WERI-Rb-1 (cell line): ENCODE measurements around the gene MFAP1.

Source experiments
- DNase-seq: peaks from one replicate; pipeline ENCODE4 v3.0.0-alpha.2; 2020
- H3K27ac ChIP-seq: fragments of 250-450 bp; sonication (Bioruptor Pico); 2 replicates; pipeline ENCODE4 v1.5.1; 2020; ENCODE audit warnings: mild to moderate bottlenecking, moderate library complexity
- H3K27me3 ChIP-seq: fragments of 250-450 bp; sonication (Bioruptor Pico); 2 replicates; pipeline ENCODE4 v1.5.1; 2021; ENCODE audit warnings: mild to moderate bottlenecking, low read depth, moderate library complexity; ENCODE audit not compliant: insufficient read depth, severe bottlenecking
- H3K36me3 ChIP-seq: fragments of 250-450 bp; sonication (Bioruptor Pico); 2 replicates; pipeline ENCODE4 v1.5.1; 2020; ENCODE audit warnings: mild to moderate bottlenecking, moderate library complexity
- H3K4me3 ChIP-seq: 2 replicates; pipeline ENCODE4 v1.5.1; 2011; ENCODE audit warnings: low read depth, mild to moderate bottlenecking, control low read depth, low read length
- H3K9me3 ChIP-seq: fragments of 250-450 bp; sonication (Bioruptor Pico); 2 replicates; pipeline ENCODE4 v1.5.1; 2021; ENCODE audit warnings: mild to moderate bottlenecking, moderate library complexity; ENCODE audit not compliant: severe bottlenecking
- CTCF ChIP-seq: IDR thresholded peaks from 2 replicates; pipeline ENCODE4 v1.5.1; 2011; ENCODE audit warnings: low read depth, mild to moderate bottlenecking, control low read depth, inconsistent platforms, low read length

MFAP1 gene

GRCh38 chr15:43795197-43795596 is 29.3 kb downstream of the MFAP1 start:
- Histone ChIP-seq H3K36me3 (peaks cover 59% of the 10 kb centered on the region), H3K9me3 (peaks cover 5% of the 10 kb centered on the region), H3K27ac (peak overlapping the region; percentile 95), H3K4me3 (no peak overlapping the region), H3K27me3 (no peaks in the 10 kb centered on the region)
- DNase-seq = no peak
- no peak for TF ChIP-seq CTCF

GRCh38 chr15:43794269-43795037 is 30.0 kb downstream of the MFAP1 start:
- Histone ChIP-seq H3K4me3 (no peak overlapping the region), H3K36me3 (peaks cover 59% of the 10 kb centered on the region), H3K27ac (peak overlapping the region; percentile 95), H3K9me3 (peaks cover 5% of the 10 kb centered on the region), H3K27me3 (no peaks in the 10 kb centered on the region)
- no peak for TF ChIP-seq CTCF
- DNase-seq = peak; percentile 68

GRCh38 chr15:43793647-43794046 is 30.8 kb downstream of the MFAP1 start:
- H3K4me3 ChIP-seq = peak overlapping the region; percentile 94
- TF ChIP-seq CTCF = no peak
- no peaks in the 10 kb centered on the region for H3K27me3 ChIP-seq
- H3K27ac ChIP-seq = peak overlapping the region; percentile 95
- peaks cover 53% of the 10 kb centered on the region for H3K36me3 ChIP-seq
- H3K9me3 ChIP-seq = peaks cover 5% of the 10 kb centered on the region
- DNase-seq = no peak

GRCh38 chr15:43792761-43793476 is 31.6 kb downstream of the MFAP1 start:
- Histone ChIP-seq H3K36me3 (peaks cover 50% of the 10 kb centered on the region), H3K27ac (peak overlapping the region; percentile 95), H3K9me3 (peaks cover 5% of the 10 kb centered on the region), H3K4me3 (peak overlapping the region; percentile 94), H3K27me3 (no peaks in the 10 kb centered on the region)
- TF ChIP-seq CTCF = no peak
- DNase-seq = no peak

- peak; percentile 100 for DNase-seq
- Histone ChIP-seq H3K9me3 (peaks cover 5% of the 10 kb centered on the region), H3K36me3 (peaks cover 50% of the 10 kb centered on the region), H3K27me3 (no peaks in the 10 kb centered on the region), H3K4me3 (peak within 1 kb of the TSS; percentile 94), H3K27ac (peak within 1 kb of the TSS; percentile 95)
- TF ChIP-seq CTCF = no peak
These were observed 32.3 kb downstream of the MFAP1 start, which contains the start of gene SERF2 for GRCh38 chr15:43791993-43792760. TSS of gene SERF2 (plus strand) at chr15:43792320. CDS start at chr15:43792377, 57 bp downstream.
